ENCODE measurements around the gene DHX40. TPM values are rescaled to one million over a fixed set of nuclear protein-coding genes. Genes with fewer than 3 reads are reported as not detected.
"Not testable (repeated sequence)": the region's sequence is repeated elsewhere in the genome, so short reads cannot be mapped to it uniquely, and the experiment has no call there.

Gene DHX40
- total RNA-seq, 1 donor from 2014 or later, result 33.2 TPM

- DNase-seq (ENCODE audit: low spot score), result no peak
Observed at GRCh38 chr17:59627770-59628171, 62.4 kb downstream of the DHX40 start.

GRCh38 chr17:59629174-59629573 is 63.8 kb downstream of the DHX40 start:
- no peak for DNase-seq (ENCODE audit: low spot score)

- no peak for DNase-seq (ENCODE audit: low spot score)
Observed at GRCh38 chr17:59631276-59631675, 65.9 kb downstream of the DHX40 start.

- DNase-seq (ENCODE audit: low spot score), result no peak
Observed at GRCh38 chr17:59632398-59632797, 67.0 kb downstream of the DHX40 start.

DNA sequence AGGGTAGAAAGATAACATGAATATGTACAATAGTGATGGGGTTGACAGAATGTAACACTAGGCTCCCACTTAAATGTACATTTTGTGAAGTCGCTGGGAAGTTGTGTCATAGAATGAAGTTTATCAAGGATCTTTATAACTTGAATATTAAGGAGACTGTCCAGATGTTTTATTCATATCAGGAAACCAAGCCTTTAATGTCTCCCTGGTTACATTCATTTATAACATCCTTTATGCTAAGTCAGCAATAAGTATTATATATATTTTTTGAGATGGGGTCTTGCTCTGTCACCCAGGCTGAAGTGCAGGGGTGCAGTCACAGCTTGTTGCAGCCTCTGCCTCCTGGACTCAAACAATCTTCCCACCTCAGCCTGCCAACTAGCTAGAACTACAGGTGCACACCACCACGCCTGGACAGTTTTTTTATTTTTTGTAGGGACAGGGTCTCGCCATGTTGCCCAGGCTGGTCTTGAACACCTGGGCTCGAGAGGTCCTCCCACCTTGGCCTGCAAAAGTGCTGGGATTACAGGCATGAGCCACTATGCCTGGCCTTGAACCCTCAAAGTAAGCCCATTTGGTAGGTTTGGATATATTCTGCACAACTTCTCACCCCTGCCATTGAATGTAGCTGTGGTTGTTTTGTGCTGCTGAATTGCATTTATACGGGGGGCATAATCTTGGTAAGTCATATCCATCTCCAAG is 68.4 kb downstream of the DHX40 start:
- DNase-seq (ENCODE audit: low spot score), result no peak

- no peak for DNase-seq (ENCODE audit: low spot score)
Observed at GRCh38 chr17:59634632-59635541, 69.5 kb downstream of the DHX40 start.

DNA sequence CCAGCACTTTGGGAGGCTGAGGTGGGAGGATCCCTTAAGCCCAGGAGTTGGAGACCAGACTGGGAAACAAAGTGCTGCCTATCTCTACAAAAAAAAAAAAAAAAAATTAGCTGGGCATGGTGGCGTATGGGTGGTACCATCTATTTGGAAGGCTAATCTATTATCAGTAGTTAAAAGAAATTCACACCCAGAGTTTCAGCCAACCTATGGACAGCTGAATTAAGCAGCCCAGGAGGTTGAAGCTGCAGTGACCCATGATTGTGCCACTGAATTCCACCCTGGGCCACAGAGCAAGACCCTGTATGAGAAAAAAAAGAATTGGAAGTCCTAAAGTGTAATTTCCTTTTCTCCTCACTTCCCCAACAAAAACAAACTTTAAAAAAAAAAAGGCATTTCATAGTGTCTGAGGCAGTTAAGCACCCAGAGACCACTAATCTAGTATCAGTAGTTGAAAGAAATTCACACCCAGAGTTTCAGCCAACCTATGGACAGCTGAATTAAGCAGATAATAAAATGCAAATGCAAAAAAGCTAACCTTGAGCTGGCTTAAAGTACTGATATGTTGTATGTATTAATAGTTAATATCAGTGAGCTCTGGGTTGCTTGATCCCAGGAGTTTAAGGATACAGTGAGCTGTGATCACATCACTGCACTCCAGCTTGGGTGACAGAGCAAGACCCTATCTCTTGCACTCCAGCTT is 72.4 kb downstream of the DHX40 start:
- DNase-seq (ENCODE audit: low spot score), result no peak

GRCh38 chr17:59638553-59638952 is 73.1 kb downstream of the DHX40 start:
- DNase-seq (ENCODE audit: low spot score), result no peak

DNA sequence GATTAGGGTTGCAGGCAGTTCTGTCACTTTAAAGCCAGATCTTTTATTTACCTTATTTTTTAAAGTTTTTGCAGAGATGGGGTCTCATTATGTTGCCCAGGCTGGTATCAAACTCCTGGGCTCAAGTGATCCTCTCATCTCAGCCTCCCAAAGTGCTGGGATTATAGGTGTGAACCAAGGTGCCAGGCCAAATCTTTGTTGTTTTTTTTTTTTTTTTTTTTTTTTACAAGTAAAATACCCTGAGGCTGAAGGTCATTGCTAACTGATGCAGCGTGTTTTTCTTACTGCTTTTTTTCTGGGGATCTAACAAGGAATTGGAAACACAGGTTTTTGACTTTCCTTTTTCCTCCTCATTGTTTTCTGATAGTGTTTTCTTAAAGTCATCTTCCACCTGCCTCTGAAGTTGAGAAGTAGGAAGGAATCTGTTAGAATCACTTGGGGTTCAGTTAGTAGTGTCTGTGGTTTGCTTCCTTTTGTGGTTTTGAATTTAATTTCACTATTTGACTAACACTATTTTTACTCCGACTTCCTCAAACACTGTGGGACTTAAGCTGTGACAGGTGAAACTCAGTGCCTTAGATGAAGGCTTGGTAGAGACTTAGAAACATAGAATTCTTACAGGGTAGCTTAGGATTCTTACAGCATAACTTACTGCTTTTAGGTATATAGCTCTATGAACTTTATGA is 76.5 kb downstream of the DHX40 start:
- no peak for DNase-seq (ENCODE audit: low spot score)

- DNase-seq (ENCODE audit: low spot score), result no peak
Observed at GRCh38 chr17:59642565-59642964, 77.2 kb downstream of the DHX40 start.

DNA sequence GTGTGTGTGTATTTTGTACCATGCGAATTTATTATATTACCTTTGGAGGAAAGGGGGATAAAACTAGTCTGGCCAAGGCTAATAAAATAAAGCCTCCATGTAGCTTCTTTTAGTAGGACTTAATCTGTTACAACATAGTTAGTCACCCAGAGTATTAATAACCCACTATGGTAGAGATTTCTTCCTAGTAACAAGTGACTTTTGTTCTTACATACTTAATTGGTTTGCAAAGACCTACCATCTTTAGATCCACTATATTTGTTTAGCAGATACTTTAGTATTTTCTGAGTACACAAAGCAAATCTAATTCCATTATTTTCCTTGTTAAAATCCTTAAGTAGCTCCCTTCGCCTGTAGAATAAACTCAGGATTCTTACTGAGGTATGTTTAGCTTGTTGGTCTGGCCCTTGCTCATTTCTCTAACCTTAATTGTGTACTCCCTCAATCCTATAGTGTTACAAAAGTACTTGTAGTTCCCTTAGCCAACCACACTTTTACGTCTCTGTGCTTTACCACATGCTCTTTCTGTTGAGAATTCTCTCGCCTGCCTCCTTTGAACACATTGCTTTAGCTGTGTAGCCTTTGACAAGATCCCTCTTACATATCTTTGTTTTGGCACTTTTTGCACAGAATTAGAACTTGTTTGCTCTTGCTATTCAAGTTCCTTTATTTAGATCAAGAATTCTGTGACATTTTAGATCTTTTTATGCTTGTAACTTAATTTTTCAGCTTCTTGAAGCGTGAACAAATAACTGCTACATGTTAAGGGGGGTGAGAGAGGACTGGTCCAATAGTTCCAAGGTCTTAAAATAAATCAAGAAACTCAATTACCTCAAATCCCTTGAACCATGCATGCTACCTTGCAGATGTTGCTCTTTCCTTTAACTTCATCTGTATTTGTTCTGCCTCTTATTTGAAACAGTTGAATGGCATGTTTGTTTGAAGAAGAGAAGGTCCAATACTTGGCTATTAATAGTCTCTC is 78.0 kb downstream of the DHX40 start:
- no peak for DNase-seq (ENCODE audit: low spot score)

DNA sequence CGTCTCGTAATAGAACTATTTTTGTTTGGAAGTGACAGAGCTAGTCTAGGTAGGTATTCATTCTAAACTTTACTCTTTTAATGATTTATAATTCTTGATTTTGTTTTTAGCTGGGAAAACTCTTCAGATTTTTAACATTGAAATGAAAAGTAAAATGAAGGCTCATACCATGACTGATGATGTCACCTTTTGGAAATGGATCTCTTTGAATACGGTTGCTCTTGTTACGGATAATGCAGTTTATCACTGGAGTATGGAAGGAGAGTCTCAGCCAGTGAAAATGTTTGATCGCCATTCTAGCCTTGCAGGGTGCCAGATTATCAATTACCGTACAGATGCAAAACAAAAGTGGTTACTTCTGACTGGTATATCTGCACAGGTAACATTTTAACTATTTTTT is 81.9 kb downstream of the DHX40 start:
- DNase-seq (ENCODE audit: low spot score), result no peak

DNA sequence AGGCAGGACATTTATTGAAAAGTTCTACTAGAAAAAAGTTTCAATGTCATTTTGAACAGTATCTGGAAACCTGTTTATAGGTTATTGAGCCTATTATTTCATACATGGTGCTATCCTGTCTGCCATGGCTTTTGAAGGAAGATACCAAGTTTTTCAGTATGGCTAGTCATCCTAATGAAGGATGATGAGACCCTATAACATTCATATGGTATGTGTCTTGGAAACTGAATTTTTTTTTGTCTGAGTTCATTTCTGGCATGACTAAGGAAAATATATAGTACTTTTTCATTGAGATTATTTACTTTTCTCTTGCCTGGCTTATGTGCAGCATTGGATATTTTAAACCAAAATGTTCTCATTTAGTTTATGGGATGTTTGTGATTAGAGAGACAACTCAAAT is 84.5 kb downstream of the DHX40 start:
- no peak for DNase-seq (ENCODE audit: low spot score)

DNA sequence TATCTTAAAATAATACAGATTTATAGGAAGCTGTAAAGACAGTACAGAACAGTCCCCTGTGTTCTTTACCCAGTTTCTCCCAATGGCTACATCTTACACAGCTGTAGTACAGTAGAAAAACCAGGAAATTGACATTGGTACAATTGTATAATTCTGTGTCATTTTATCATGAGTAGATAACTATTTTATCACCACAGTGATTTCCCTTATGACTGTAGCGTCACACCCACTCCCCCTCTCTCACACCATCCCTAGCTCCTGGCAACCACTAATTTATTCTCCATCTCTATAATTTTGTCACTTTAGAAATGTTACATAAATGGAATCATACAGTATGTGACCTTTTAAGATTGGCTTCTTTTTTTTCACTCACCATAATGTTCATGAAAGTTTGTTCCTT is 85.2 kb downstream of the DHX40 start:
- DNase-seq (ENCODE audit: low spot score), result no peak

- DNase-seq (ENCODE audit: low spot score), result no peak
Observed at GRCh38 chr17:59651346-59651745, 85.9 kb downstream of the DHX40 start.

GRCh38 chr17:59652119-59652518 is 86.7 kb downstream of the DHX40 start:
- DNase-seq (ENCODE audit: low spot score), result no peak

DNA sequence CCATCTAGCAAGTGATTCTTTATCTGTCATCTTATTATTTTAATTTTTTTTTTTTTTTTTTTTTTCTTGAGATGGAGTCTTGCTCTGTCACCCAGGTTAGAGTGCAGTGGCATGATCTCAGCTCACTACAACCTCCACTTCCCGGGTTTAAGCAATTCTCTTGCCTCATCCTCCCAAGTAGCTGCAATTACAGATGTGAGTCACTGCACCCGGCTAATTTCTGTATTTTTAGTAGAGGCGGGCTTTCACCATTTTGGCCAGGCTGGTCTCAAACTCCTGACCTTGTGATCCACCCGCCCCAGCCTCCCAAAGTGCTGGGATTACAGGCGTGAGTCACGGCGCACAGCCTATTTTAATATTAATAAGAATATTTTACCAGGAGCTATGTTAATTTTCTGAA is 91.2 kb downstream of the DHX40 start:
- DNase-seq (ENCODE audit: low spot score), result not testable (repeated sequence)

All from mucosa of gallbladder (tissue), 1 donor.